ENCODE measurements around the gene DUSP22. TPM values are rescaled to one million over a fixed set of nuclear protein-coding genes. Genes with fewer than 3 reads are reported as not detected.

DUSP22 gene
- total and polyA plus RNA-seq, 2 of the 8 experiments (the other 6 are each of a cell fraction or from before 2014, with no cell fraction given), result 15.5 to 32.4 TPM

DNA sequence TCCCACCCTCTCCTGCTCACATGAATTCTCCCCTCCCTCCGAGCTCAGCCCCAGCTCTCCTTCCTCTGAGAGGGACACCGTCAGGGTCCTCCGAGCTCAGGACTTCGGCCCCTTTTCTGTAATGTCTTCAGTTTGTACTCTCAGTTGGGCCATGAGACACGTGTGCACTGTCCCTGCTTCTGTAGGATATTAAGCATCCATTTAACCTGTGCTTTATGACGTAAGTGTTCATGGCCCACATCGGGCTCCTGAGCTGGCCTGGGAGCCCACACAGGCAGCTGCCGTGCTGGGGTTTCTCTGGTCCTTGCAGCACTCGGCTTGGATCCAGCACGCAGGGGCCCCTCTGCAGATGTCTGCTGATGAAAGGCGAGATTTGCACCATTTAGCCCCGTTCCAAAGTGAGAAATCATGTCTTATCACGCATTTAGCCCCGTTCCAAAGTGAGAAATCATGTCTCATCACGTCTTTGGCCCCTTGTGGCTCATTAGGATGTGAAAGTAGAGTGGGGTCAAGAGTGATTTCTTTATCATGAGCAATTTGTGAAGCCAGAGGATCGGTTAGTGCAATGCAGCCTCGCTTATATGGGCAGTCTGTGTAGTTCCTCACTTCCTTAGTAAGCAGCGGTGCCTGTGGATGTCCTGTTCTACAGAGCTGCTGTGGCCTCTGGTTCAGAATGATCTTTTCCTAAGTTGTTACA, 25.3 kb downstream of the DUSP22 start:
- no peak overlapping the region for H4K5ac ChIP-seq (ENCODE audit: insufficient read length, low read depth, low read length)
- H3K27ac ChIP-seq (ENCODE audit: low read depth, low read length), result no peak overlapping the region
- H3K18ac ChIP-seq (ENCODE audit: extremely low read depth, low read length), result no peak overlapping the region
- no peak overlapping the region for H2BK20ac ChIP-seq (ENCODE audit: low read length)
- H3K4me3 ChIP-seq (ENCODE audit: extremely low read depth in 1 of 4, insufficient read depth in 2 of 4, low read depth in 3 of 4, low read length in 4 of 4), result no peak overlapping the region
- H3K56ac ChIP-seq (replicated peaks; ENCODE audit: insufficient read length, low read depth, low read length), result no peak overlapping the region
- peaks cover 38 to 82% of the 10 kb centered on the region in 2 experiments for H3K9me3 ChIP-seq (ENCODE audit: insufficient read depth in 2 of 2, low read depth in 1 of 2, low read length in 1 of 2)
- no peak overlapping the region for H3K23ac ChIP-seq (ENCODE audit: insufficient read length)
- no peak overlapping the region for H3K9ac ChIP-seq (replicated peaks in 1 of 4; ENCODE audit: extremely low read depth in 1 of 4, low read depth in 3 of 4, low read length in 3 of 4)
- DNase-seq (ENCODE audit: low read depth in 1 of 2, low spot score in 2 of 2), result no peak
- CTCF ChIA-PET (ENCODE audit: partially characterized antibody), result interaction anchor here (0.7 to 1.8 kb wide), 8 partner anchors 9 to 55 kb away, joined by 3 to 8 read pairs (median 3); no protein-coding TSS in a partner anchor
- no peak overlapping the region for H2BK12ac ChIP-seq (ENCODE audit: low read depth, low read length)
- H3K4ac ChIP-seq (replicated peaks; ENCODE audit: insufficient read length, low read depth, low read length), result no peak overlapping the region
- no peak overlapping the region for H2BK120ac ChIP-seq (replicated peaks; ENCODE audit: low read depth, low read length)
- no peaks in the 10 kb centered on the region for H3K79me2 ChIP-seq (ENCODE audit: control insufficient read depth in 1 of 2, insufficient read depth in 2 of 2, low read length in 2 of 2)
- H3K14ac ChIP-seq (ENCODE audit: insufficient read length), result no peak overlapping the region
- 76% methylated on average over 18 of the region's 18 CpGs; no CpG with 5 or more reads in 1 of the 2 experiments for WGBS, 2 experiments (ENCODE audit: extremely low coverage in 1 of 2, insufficient coverage in 1 of 2, insufficient read length in 1 of 2, insufficient replicate concordance in 2 of 2, low coverage in 1 of 2, low lambda C conversion rate in 2 of 2, missing lambda C conversion rate in 1 of 2)
- no peak overlapping the region for H4K8ac ChIP-seq (ENCODE audit: extremely low read depth, insufficient read depth, low read length)
- H4K20me1 ChIP-seq (replicated peaks in 1 of 2; ENCODE audit: control insufficient read depth in 1 of 2, insufficient read depth in 2 of 2, low read length in 2 of 2), result no peaks in the 10 kb centered on the region
- no peak overlapping the region for H3K4me2 ChIP-seq (ENCODE audit: insufficient read depth in 1 of 2, low read depth in 2 of 2, low read length in 2 of 2)
- no peak for TF ChIP-seq YY1 (IDR thresholded peaks at IDR 0.05; ENCODE audit: low read depth, low read length)
- H2AK5ac ChIP-seq (ENCODE audit: low read depth, low read length), result no peak overlapping the region
- H2AFZ ChIP-seq (ENCODE audit: low read length), result no peak overlapping the region
- H3K4me1 ChIP-seq (replicated peaks in 1 of 4; ENCODE audit: control insufficient read depth in 3 of 4, insufficient read depth in 4 of 4, low read length in 3 of 4), result peaks cover 0 to 4% (median 2%) of the 10 kb centered on the region in 4 experiments; a peak in 3 of 7 replicates
- no peaks in the 10 kb centered on the region for H3K23me2 ChIP-seq (ENCODE audit: low read depth, low read length)
- POLR2A ChIA-PET (ENCODE audit: partially characterized antibody), result no interaction called here
- no peak for FAIRE-seq
- H2BK5ac ChIP-seq (ENCODE audit: low read depth, low read length), result no peak overlapping the region
- no peak overlapping the region for H2BK15ac ChIP-seq (ENCODE audit: low read length)
- no peak overlapping the region for H4K91ac ChIP-seq (replicated peaks; ENCODE audit: insufficient read length, low read length)
- H3K79me1 ChIP-seq (ENCODE audit: low read depth, low read length), result no peaks in the 10 kb centered on the region
- H3K27me3 ChIP-seq (replicated peaks in 1 of 4; ENCODE audit: control insufficient read depth in 3 of 4, extremely low read depth in 1 of 4, insufficient read depth in 3 of 4, low read length in 3 of 4), result no peaks in the 10 kb centered on the region; a peak in 2 of 7 replicates
- no peaks in the 10 kb centered on the region for H3K36me3 ChIP-seq (ENCODE audit: control insufficient read depth in 2 of 4, insufficient read depth in 4 of 4, low read length in 3 of 4)
